Neural progenitor cell (in vitro differentiated cells): Measurements from ENCODE around the gene BNIPL. TPM values are rescaled to one million over a fixed set of nuclear protein-coding genes. Genes with fewer than 3 reads are reported as not detected.
A peak's percentile ranks its signal among the peaks of the same experiment; 100 is the strongest.

Experiments used
- DNase-seq: peaks from one replicate; pipeline ENCODE4 v3.0.0-alpha.2; 2016; ENCODE audit warnings: low spot score
- H2AFZ ChIP-seq: fragments of 200-600 bp; sonication (generic); replicated peaks from 2 replicates; pipeline ENCODE4 v1.6.1; 2016; ENCODE audit warnings: antibody characterized with exemption
- H3F3A ChIP-seq: fragments of 200-600 bp; sonication (generic); 2 replicates; pipeline ENCODE4 v1.6.1; 2016; ENCODE audit warnings: antibody characterized with exemption, low read depth
- H3K27ac ChIP-seq: fragments of 200-600 bp; sonication (generic); 2 replicates; pipeline ENCODE4 v1.5.1; 2016; ENCODE audit warnings: mild to moderate bottlenecking
- H3K27me3 ChIP-seq: fragments of 200-600 bp; sonication (generic); 2 replicates; pipeline ENCODE4 v1.6.1; 2016; ENCODE audit warnings: mild to moderate bottlenecking, moderate library complexity
- H3K36me3 ChIP-seq: fragments of 200-600 bp; sonication (generic); 2 replicates; pipeline ENCODE4 v1.5.1; 2016
- H3K4me1 ChIP-seq: fragments of 200-600 bp; sonication (generic); 2 replicates; pipeline ENCODE4 v1.6.1; 2016; ENCODE audit warnings: mixed run types
- H3K4me2 ChIP-seq: fragments of 200-600 bp; sonication (generic); 2 replicates; pipeline ENCODE4 v1.6.1; 2016
- H3K4me3 ChIP-seq: fragments of 200-600 bp; sonication (generic); 2 replicates; pipeline ENCODE4 v1.5.1; 2016
- H3K79me2 ChIP-seq: fragments of 200-600 bp; sonication (generic); 2 replicates; pipeline ENCODE4 v1.6.1; 2016; ENCODE audit warnings: low read depth
- H3K9ac ChIP-seq: fragments of 200-600 bp; sonication (generic); 2 replicates; pipeline ENCODE4 v1.6.1; 2016
- H3K9me3 ChIP-seq: fragments of 200-600 bp; sonication (generic); 2 replicates; pipeline ENCODE4 v1.5.1; 2016; ENCODE audit warnings: low read depth
- H4K20me1 ChIP-seq: fragments of 200-600 bp; sonication (generic); 2 replicates; pipeline ENCODE4 v1.6.1; 2016; ENCODE audit warnings: low read depth
- H3K27ac Mint-ChIP-seq: 3 replicates; pipeline ENCODE4 v1.8.0; 2021; ENCODE audit warnings: mixed read lengths
- H3K27me3 Mint-ChIP-seq: 2 replicates; pipeline ENCODE4 v1.8.0; 2022; ENCODE audit warnings: low read depth, mild to moderate bottlenecking, inconsistent platforms, moderate library complexity, mixed read lengths; ENCODE audit not compliant: insufficient read depth
- H3K36me3 Mint-ChIP-seq: 3 replicates; pipeline ENCODE4 v1.8.0; 2021; ENCODE audit warnings: mixed read lengths
- H3K4me1 Mint-ChIP-seq: 3 replicates; pipeline ENCODE4 v1.8.0; 2021; ENCODE audit warnings: mixed read lengths
- H3K4me3 Mint-ChIP-seq: 3 replicates; pipeline ENCODE4 v1.8.0; 2021; ENCODE audit warnings: mild to moderate bottlenecking, moderate library complexity, mixed read lengths
- H3K9me3 Mint-ChIP-seq: 3 replicates; pipeline ENCODE4 v1.8.0; 2020; ENCODE audit warnings: mixed read lengths
- CTCF ChIP-seq: fragments of 200-600 bp; sonication (generic); IDR thresholded peaks from 2 replicates; pipeline ENCODE4 v1.5.1; 2017; ENCODE audit warnings: antibody characterized with exemption, mild to moderate bottlenecking
- EZH2 ChIP-seq: fragments of 200-600 bp; sonication (generic); IDR thresholded peaks from 2 replicates; pipeline ENCODE4 v1.6.1; 2017; ENCODE audit warnings: antibody characterized with exemption, mild to moderate bottlenecking, moderate library complexity
- EZH2phosphoT487 ChIP-seq: fragments of 200-600 bp; sonication (generic); IDR thresholded peaks from 2 replicates; pipeline ENCODE4 v1.6.1; 2017; ENCODE audit warnings: antibody characterized with exemption
- total RNA-seq: library from RNA; depleted of rRNA; stranded (reverse); fragments of >200 nt; gene quantifications from 2 replicates; pipeline ENCODE4 v1.2.3, GENCODE V29; 2015; ENCODE audit warnings: low replicate concordance

BNIPL gene
- total RNA-seq, 1 donor from 2014 or later = 0.97 TPM

GRCh38 chr1:151056149-151056548, 19.8 kb downstream of the BNIPL start:
- H3F3A ChIP-seq = peaks cover 27% of the 10 kb centered on the region
- Mint-ChIP-seq H3K4me3 (peak overlapping the region; percentile 62), H3K9me3 (no peaks in the 10 kb centered on the region), H3K27ac (no peak overlapping the region), H3K4me1 (peaks cover 20% of the 10 kb centered on the region), H3K27me3 (peaks cover 14% of the 10 kb centered on the region), H3K36me3 (peaks cover 33% of the 10 kb centered on the region)
- H3K36me3 ChIP-seq = no peaks in the 10 kb centered on the region
- H3K9me3 ChIP-seq = no peaks in the 10 kb centered on the region
- no peak overlapping the region for H3K4me2 ChIP-seq
- TF ChIP-seq EZH2 (no peak), CTCF (no peak), EZH2phosphoT487 (no peak)
- H2AFZ ChIP-seq = no peak overlapping the region
- no peak overlapping the region for H3K4me3 ChIP-seq
- peak overlapping the region; percentile 4 for H3K9ac ChIP-seq
- peaks cover 7% of the 10 kb centered on the region for H3K4me1 ChIP-seq
- peaks cover 54% of the 10 kb centered on the region for H3K79me2 ChIP-seq
- H4K20me1 ChIP-seq = peaks cover 23% of the 10 kb centered on the region
- no peak for DNase-seq
- H3K27me3 ChIP-seq = no peaks in the 10 kb centered on the region
- no peak overlapping the region for H3K27ac ChIP-seq

- DNase-seq = peak; percentile 46
- no peaks in the 10 kb centered on the region for H3K9me3 Mint-ChIP-seq
- no peaks in the 10 kb centered on the region for H3K27me3 ChIP-seq
- peaks cover 80% of the 10 kb centered on the region for H3K79me2 ChIP-seq
- peaks cover 35% of the 10 kb centered on the region for H3K36me3 Mint-ChIP-seq
- H3K4me1 Mint-ChIP-seq = peaks cover 35% of the 10 kb centered on the region
- H3K9ac ChIP-seq = peak overlapping the region; percentile 75
- H3F3A ChIP-seq = peaks cover 21% of the 10 kb centered on the region
- peak overlapping the region; percentile 93 for H3K4me3 Mint-ChIP-seq
- H3K27ac Mint-ChIP-seq = peak overlapping the region; percentile 78
- no peaks in the 10 kb centered on the region for H3K9me3 ChIP-seq
- H3K36me3 ChIP-seq = no peaks in the 10 kb centered on the region
- H3K4me1 ChIP-seq = peaks cover 17% of the 10 kb centered on the region
- H2AFZ ChIP-seq = no peak overlapping the region
- TF ChIP-seq EZH2phosphoT487 (no peak), CTCF (no peak), EZH2 (no peak)
- H3K27me3 Mint-ChIP-seq = peaks cover 11% of the 10 kb centered on the region
- peak overlapping the region; percentile 90 for H3K4me2 ChIP-seq
- peaks cover 23% of the 10 kb centered on the region for H4K20me1 ChIP-seq
- peak overlapping the region; percentile 69 for H3K27ac ChIP-seq
- peak overlapping the region; percentile 89 for H3K4me3 ChIP-seq
These were observed 22.3 kb downstream of the BNIPL start for GRCh38 chr1:151058692-151059091.

- DNase-seq = peak; percentile 95
- Mint-ChIP-seq H3K36me3 (peaks cover 37% of the 10 kb centered on the region), H3K9me3 (no peaks in the 10 kb centered on the region), H3K4me3 (peak within 1 kb of the TSS; percentile 93), H3K4me1 (peaks cover 38% of the 10 kb centered on the region), H3K27ac (peak within 1 kb of the TSS; percentile 92), H3K27me3 (peaks cover 11% of the 10 kb centered on the region)
- Histone ChIP-seq H3K27ac (peak within 1 kb of the TSS; percentile 76), H4K20me1 (peaks cover 23% of the 10 kb centered on the region), H3K4me2 (peak within 1 kb of the TSS; percentile 90), H3K4me3 (peak within 1 kb of the TSS; percentile 89), H3K4me1 (peaks cover 17% of the 10 kb centered on the region), H3K9me3 (no peaks in the 10 kb centered on the region), H3F3A (peaks cover 21% of the 10 kb centered on the region), H3K9ac (peak within 1 kb of the TSS; percentile 75), H2AFZ (peak within 1 kb of the TSS; percentile 75), H3K79me2 (peaks cover 86% of the 10 kb centered on the region), H3K27me3 (no peaks in the 10 kb centered on the region), H3K36me3 (no peaks in the 10 kb centered on the region)
- TF ChIP-seq CTCF (peak; percentile 71), EZH2phosphoT487 (peak; percentile 37), EZH2 (no peak)
These were observed 23.0 kb downstream of the BNIPL start, which contains the start of gene CDC42SE1 for GRCh38 chr1:151059109-151060006. TSS of gene CDC42SE1 (minus strand) at chr1:151059622. CDS start at chr1:151055730, 3,892 bp downstream.
